HCT116 (cell line): ENCODE measurements around the gene TMEM61.

ENCODE experiments used
- CBX3 ChIP-seq: IDR thresholded peaks from 2 replicates; pipeline ENCODE4 v1.6.1; 2012; ENCODE audit warnings: low read depth
- CTCF ChIP-seq, 3 experiments: fragments of 200-600 bp in 1 of 3; sonication (generic) in 1 of 3; IDR thresholded peaks in 2 of 3; conservative IDR thresholded peaks in 1 of 3; 2 replicates each; pipeline ENCODE4 v1.5.1; 2012 to 2017; ENCODE audit warnings: low read depth in 2 of 3, low read length in 2 of 3, antibody characterized with exemption in 1 of 3, borderline replicate concordance in 1 of 3, control low read depth in 1 of 3, mild to moderate bottlenecking in 1 of 3, mixed read lengths in 1 of 3, mixed run types in 1 of 3, moderate library complexity in 1 of 3; ENCODE audit not compliant: insufficient read depth in 1 of 3
- EZH2phosphoT487 ChIP-seq: fragments of 200-600 bp; IDR thresholded peaks from 2 replicates; pipeline ENCODE4 v1.6.1; 2018; ENCODE audit warnings: antibody characterized with exemption, borderline replicate concordance
- POLR2AphosphoS5 ChIP-seq: IDR thresholded peaks from 2 replicates; pipeline ENCODE4 v1.6.1; 2011; ENCODE audit warnings: mild to moderate bottlenecking, low read depth, low read length, moderate library complexity
- YY1 ChIP-seq: IDR thresholded peaks from 2 replicates; pipeline ENCODE4 v1.6.1; 2011; ENCODE audit warnings: low read length, low read depth, moderate library complexity, mild to moderate bottlenecking; ENCODE audit not compliant: insufficient replicate concordance; ENCODE audit errors: extremely low read depth
- ZNF274 ChIP-seq: fragments of 200-500 bp; sonication (Bioruptor generic); IDR thresholded peaks from 2 replicates; pipeline ENCODE4 v1.6.1; 2014; ENCODE audit warnings: mild to moderate bottlenecking, low read depth, low read length, inconsistent platforms

- TF ChIP-seq YY1 (no peak), CBX3 (no peak), POLR2AphosphoS5 (no peak), CTCF (IDR thresholded peaks at IDR 0.05 in 2 of 3, conservative IDR thresholded peaks at IDR 0.05 in 1 of 3; ENCODE audit: borderline replicate concordance in 1 of 3, insufficient read depth in 1 of 3, low read depth in 2 of 3, low read length in 2 of 3) (no peak), ZNF274 (no peak), EZH2phosphoT487 (no peak)
These were observed 10.5 kb downstream of the TMEM61 start for GRCh38 chr1:54990916-54991315.
